ENCODE measurements around the gene GRID1.

DNA sequence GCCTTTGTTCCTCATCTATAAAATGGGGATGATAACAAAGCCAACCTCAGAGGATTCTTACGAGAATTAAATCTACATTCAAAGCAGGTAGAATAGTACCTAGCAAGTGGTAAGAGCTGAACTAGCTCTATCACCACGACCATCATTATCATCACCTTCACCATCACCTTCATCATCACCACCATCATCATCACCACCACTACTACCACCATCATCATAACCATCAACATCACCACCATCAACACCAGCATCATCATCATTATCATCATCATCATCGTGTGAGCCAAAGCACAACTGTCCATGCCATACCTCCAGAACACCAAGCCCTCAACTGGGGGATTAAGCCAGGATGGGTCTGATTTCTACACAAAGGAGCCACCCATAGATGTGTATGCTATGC lies 206.8 kb downstream of the GRID1 start:
- TF ChIP-seq, protein P1, sequence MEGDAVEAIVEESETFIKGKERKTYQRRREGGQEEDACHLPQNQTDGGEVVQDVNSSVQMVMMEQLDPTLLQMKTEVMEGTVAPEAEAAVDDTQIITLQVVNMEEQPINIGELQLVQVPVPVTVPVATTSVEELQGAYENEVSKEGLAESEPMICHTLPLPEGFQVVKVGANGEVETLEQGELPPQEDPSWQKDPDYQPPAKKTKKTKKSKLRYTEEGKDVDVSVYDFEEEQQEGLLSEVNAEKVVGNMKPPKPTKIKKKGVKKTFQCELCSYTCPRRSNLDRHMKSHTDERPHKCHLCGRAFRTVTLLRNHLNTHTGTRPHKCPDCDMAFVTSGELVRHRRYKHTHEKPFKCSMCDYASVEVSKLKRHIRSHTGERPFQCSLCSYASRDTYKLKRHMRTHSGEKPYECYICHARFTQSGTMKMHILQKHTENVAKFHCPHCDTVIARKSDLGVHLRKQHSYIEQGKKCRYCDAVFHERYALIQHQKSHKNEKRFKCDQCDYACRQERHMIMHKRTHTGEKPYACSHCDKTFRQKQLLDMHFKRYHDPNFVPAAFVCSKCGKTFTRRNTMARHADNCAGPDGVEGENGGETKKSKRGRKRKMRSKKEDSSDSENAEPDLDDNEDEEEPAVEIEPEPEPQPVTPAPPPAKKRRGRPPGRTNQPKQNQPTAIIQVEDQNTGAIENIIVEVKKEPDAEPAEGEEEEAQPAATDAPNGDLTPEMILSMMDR (IDR thresholded peaks at IDR 0.05; ENCODE audit: low read length) = no peak
- no peak for TF ChIP-seq EZH2 (IDR thresholded peaks at IDR 0.05; ENCODE audit: borderline replicate concordance, low read length)
